Neural progenitor cell (in vitro differentiated cells): ENCODE measurements around the gene THBS3. TPM values are rescaled to one million over a fixed set of nuclear protein-coding genes. Genes with fewer than 3 reads are reported as not detected.

ENCODE experiments used
- DNase-seq: peaks from one replicate; pipeline ENCODE4 v3.0.0-alpha.2; 2016; ENCODE audit warnings: low spot score
- H2AFZ ChIP-seq: fragments of 200-600 bp; sonication (generic); replicated peaks from 2 replicates; pipeline ENCODE4 v1.6.1; 2016; ENCODE audit warnings: antibody characterized with exemption
- H3F3A ChIP-seq: fragments of 200-600 bp; sonication (generic); 2 replicates; pipeline ENCODE4 v1.6.1; 2016; ENCODE audit warnings: antibody characterized with exemption, low read depth
- H3K27ac ChIP-seq: fragments of 200-600 bp; sonication (generic); 2 replicates; pipeline ENCODE4 v1.5.1; 2016; ENCODE audit warnings: mild to moderate bottlenecking
- H3K27me3 ChIP-seq: fragments of 200-600 bp; sonication (generic); 2 replicates; pipeline ENCODE4 v1.6.1; 2016; ENCODE audit warnings: mild to moderate bottlenecking, moderate library complexity
- H3K36me3 ChIP-seq: fragments of 200-600 bp; sonication (generic); 2 replicates; pipeline ENCODE4 v1.5.1; 2016
- H3K4me1 ChIP-seq: fragments of 200-600 bp; sonication (generic); 2 replicates; pipeline ENCODE4 v1.6.1; 2016; ENCODE audit warnings: mixed run types
- H3K4me2 ChIP-seq: fragments of 200-600 bp; sonication (generic); 2 replicates; pipeline ENCODE4 v1.6.1; 2016
- H3K4me3 ChIP-seq: fragments of 200-600 bp; sonication (generic); 2 replicates; pipeline ENCODE4 v1.5.1; 2016
- H3K79me2 ChIP-seq: fragments of 200-600 bp; sonication (generic); 2 replicates; pipeline ENCODE4 v1.6.1; 2016; ENCODE audit warnings: low read depth
- H3K9ac ChIP-seq: fragments of 200-600 bp; sonication (generic); 2 replicates; pipeline ENCODE4 v1.6.1; 2016
- H3K9me3 ChIP-seq: fragments of 200-600 bp; sonication (generic); 2 replicates; pipeline ENCODE4 v1.5.1; 2016; ENCODE audit warnings: low read depth
- H4K20me1 ChIP-seq: fragments of 200-600 bp; sonication (generic); 2 replicates; pipeline ENCODE4 v1.6.1; 2016; ENCODE audit warnings: low read depth
- H3K27ac Mint-ChIP-seq: 3 replicates; pipeline ENCODE4 v1.8.0; 2021; ENCODE audit warnings: mixed read lengths
- H3K27me3 Mint-ChIP-seq: 2 replicates; pipeline ENCODE4 v1.8.0; 2022; ENCODE audit warnings: low read depth, mild to moderate bottlenecking, inconsistent platforms, moderate library complexity, mixed read lengths; ENCODE audit not compliant: insufficient read depth
- H3K36me3 Mint-ChIP-seq: 3 replicates; pipeline ENCODE4 v1.8.0; 2021; ENCODE audit warnings: mixed read lengths
- H3K4me1 Mint-ChIP-seq: 3 replicates; pipeline ENCODE4 v1.8.0; 2021; ENCODE audit warnings: mixed read lengths
- H3K4me3 Mint-ChIP-seq: 3 replicates; pipeline ENCODE4 v1.8.0; 2021; ENCODE audit warnings: mild to moderate bottlenecking, moderate library complexity, mixed read lengths
- H3K9me3 Mint-ChIP-seq: 3 replicates; pipeline ENCODE4 v1.8.0; 2020; ENCODE audit warnings: mixed read lengths
- EZH2 ChIP-seq: fragments of 200-600 bp; sonication (generic); IDR thresholded peaks from 2 replicates; pipeline ENCODE4 v1.6.1; 2017; ENCODE audit warnings: antibody characterized with exemption, mild to moderate bottlenecking, moderate library complexity
- EZH2phosphoT487 ChIP-seq: fragments of 200-600 bp; sonication (generic); IDR thresholded peaks from 2 replicates; pipeline ENCODE4 v1.6.1; 2017; ENCODE audit warnings: antibody characterized with exemption
- total RNA-seq: library from RNA; depleted of rRNA; stranded (reverse); fragments of >200 nt; gene quantifications from 2 replicates; pipeline ENCODE4 v1.2.3, GENCODE V29; 2015; ENCODE audit warnings: low replicate concordance
- TF ChIP-seq, protein P1 (sequence below): fragments of 200-600 bp; sonication (generic); IDR thresholded peaks from 2 replicates; pipeline ENCODE4 v1.5.1; 2017; ENCODE audit warnings: antibody characterized with exemption, mild to moderate bottlenecking

The THBS3 gene
- total RNA-seq, 1 donor from 2014 or later: 19.3 TPM

GRCh38 chr1:155181371-155182051, 26.2 kb downstream of the THBS3 start:
- no peaks in the 10 kb centered on the region for H3K9me3 Mint-ChIP-seq
- H3K36me3 ChIP-seq: no peaks in the 10 kb centered on the region
- no peak overlapping the region for H3K9ac ChIP-seq

GRCh38 chr1:155179112-155180031, 28.3 kb downstream of the THBS3 start:
- no peaks in the 10 kb centered on the region for H3K27me3 ChIP-seq
- H4K20me1 ChIP-seq: no peaks in the 10 kb centered on the region
- peak overlapping the region; percentile 14 for H3K4me3 Mint-ChIP-seq
- TF ChIP-seq EZH2 (no peak), EZH2phosphoT487 (no peak)
- TF ChIP-seq, protein P1, sequence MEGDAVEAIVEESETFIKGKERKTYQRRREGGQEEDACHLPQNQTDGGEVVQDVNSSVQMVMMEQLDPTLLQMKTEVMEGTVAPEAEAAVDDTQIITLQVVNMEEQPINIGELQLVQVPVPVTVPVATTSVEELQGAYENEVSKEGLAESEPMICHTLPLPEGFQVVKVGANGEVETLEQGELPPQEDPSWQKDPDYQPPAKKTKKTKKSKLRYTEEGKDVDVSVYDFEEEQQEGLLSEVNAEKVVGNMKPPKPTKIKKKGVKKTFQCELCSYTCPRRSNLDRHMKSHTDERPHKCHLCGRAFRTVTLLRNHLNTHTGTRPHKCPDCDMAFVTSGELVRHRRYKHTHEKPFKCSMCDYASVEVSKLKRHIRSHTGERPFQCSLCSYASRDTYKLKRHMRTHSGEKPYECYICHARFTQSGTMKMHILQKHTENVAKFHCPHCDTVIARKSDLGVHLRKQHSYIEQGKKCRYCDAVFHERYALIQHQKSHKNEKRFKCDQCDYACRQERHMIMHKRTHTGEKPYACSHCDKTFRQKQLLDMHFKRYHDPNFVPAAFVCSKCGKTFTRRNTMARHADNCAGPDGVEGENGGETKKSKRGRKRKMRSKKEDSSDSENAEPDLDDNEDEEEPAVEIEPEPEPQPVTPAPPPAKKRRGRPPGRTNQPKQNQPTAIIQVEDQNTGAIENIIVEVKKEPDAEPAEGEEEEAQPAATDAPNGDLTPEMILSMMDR: no peak
- peaks cover 21% of the 10 kb centered on the region for H3F3A ChIP-seq
- H3K36me3 ChIP-seq: no peaks in the 10 kb centered on the region
- peaks cover 8% of the 10 kb centered on the region for H3K27me3 Mint-ChIP-seq
- H3K9me3 ChIP-seq: no peaks in the 10 kb centered on the region
- no peak overlapping the region for H3K27ac Mint-ChIP-seq
- no peak overlapping the region for H3K27ac ChIP-seq
- H3K4me1 ChIP-seq: no peaks in the 10 kb centered on the region
- no peak overlapping the region for H2AFZ ChIP-seq
- no peaks in the 10 kb centered on the region for H3K9me3 Mint-ChIP-seq
- no peak overlapping the region for H3K9ac ChIP-seq
- no peak overlapping the region for H3K4me3 ChIP-seq
- no peak overlapping the region for H3K4me2 ChIP-seq
- H3K79me2 ChIP-seq: peaks cover 8% of the 10 kb centered on the region
- peaks cover 22% of the 10 kb centered on the region for H3K4me1 Mint-ChIP-seq
- H3K36me3 Mint-ChIP-seq: peaks cover 22% of the 10 kb centered on the region
- DNase-seq: no peak

More at GRCh38 chr1:155181371-155182051, 26.2 kb downstream of the THBS3 start:
- Histone ChIP-seq H3K27me3 (no peaks in the 10 kb centered on the region), H3F3A (no peaks in the 10 kb centered on the region), H3K4me3 (no peak overlapping the region), H4K20me1 (no peaks in the 10 kb centered on the region), H3K4me1 (peaks cover 5% of the 10 kb centered on the region), H2AFZ (no peak overlapping the region), H3K27ac (no peak overlapping the region), H3K9me3 (no peaks in the 10 kb centered on the region), H3K4me2 (no peak overlapping the region), H3K79me2 (no peaks in the 10 kb centered on the region)
- Mint-ChIP-seq H3K27me3 (peaks cover 4% of the 10 kb centered on the region), H3K36me3 (peaks cover 20% of the 10 kb centered on the region), H3K4me3 (no peak overlapping the region), H3K4me1 (peaks cover 9% of the 10 kb centered on the region), H3K27ac (peak overlapping the region; percentile 25)
- no peak for TF ChIP-seq EZH2phosphoT487
- TF ChIP-seq, protein P1: no peak
- TF ChIP-seq EZH2: no peak
- no peak for DNase-seq

GRCh38 chr1:155178441-155179111, 29.1 kb downstream of the THBS3 start:
- H3K27ac Mint-ChIP-seq: no peak overlapping the region

More at GRCh38 chr1:155178441-155179111, 29.1 kb downstream of the THBS3 start:
- peaks cover 21% of the 10 kb centered on the region for H3K36me3 Mint-ChIP-seq
- H3K4me1 Mint-ChIP-seq: peaks cover 25% of the 10 kb centered on the region
- TF ChIP-seq EZH2 (no peak), EZH2phosphoT487 (no peak)
- TF ChIP-seq, protein P1: no peak
- Histone ChIP-seq H2AFZ (no peak overlapping the region), H3K79me2 (peaks cover 8% of the 10 kb centered on the region), H3F3A (peaks cover 29% of the 10 kb centered on the region), H3K9me3 (no peaks in the 10 kb centered on the region), H4K20me1 (no peaks in the 10 kb centered on the region), H3K9ac (no peak overlapping the region), H3K4me2 (no peak overlapping the region), H3K27ac (no peak overlapping the region), H3K4me3 (no peak overlapping the region), H3K27me3 (no peaks in the 10 kb centered on the region), H3K36me3 (no peaks in the 10 kb centered on the region), H3K4me1 (no peaks in the 10 kb centered on the region)
- DNase-seq: no peak
- peak overlapping the region; percentile 14 for H3K4me3 Mint-ChIP-seq
- peaks cover 11% of the 10 kb centered on the region for H3K27me3 Mint-ChIP-seq
- H3K9me3 Mint-ChIP-seq: no peaks in the 10 kb centered on the region
